D721Med (cell line): ENCODE measurements around the gene KCNIP3.

Experiments used
- DNase-seq: peaks from one replicate; pipeline ENCODE4 v3.0.0; 2011; ENCODE audit warnings: low spot score; ENCODE audit not compliant: insufficient read length
- FAIRE-seq: peaks from 2 replicates; lab custom pipeline; 2011; peaks lifted over from hg19 to GRCh38; lab: Jason Lieb, UNC
- TF ChIP-seq, protein P1 (sequence below): IDR thresholded peaks from 2 replicates; pipeline ENCODE4 v1.5.1; 2012; ENCODE audit warnings: mild to moderate bottlenecking, control low read depth; ENCODE audit not compliant: insufficient read depth; ENCODE audit errors: missing control alignments

The KCNIP3 gene

DNA sequence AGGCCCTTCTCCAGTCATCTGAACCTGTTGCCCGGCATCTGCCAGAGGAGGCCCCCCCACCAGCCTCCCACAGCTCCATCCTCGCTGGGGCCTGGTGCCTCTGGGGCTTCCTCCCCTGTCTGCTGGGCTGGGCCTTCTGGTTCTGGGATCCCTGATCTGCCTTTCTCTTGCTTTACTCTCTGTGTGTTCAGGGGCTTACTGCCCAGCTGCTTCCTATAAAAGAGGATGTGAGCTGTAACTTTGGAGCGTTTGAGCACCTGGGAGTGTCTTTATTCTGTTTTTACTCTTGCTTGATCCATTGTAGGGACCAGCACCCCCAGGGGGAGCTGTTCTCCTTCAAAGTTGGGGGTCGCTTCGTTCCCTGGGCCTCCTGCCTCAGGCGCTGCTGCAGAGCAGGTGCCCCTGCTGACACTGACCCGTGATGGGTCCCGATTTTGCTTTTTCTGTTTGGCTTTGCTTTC is 82.3 kb downstream of the KCNIP3 start:
- DNase-seq (no peak), FAIRE-seq (no peak)
- TF ChIP-seq, protein P1, sequence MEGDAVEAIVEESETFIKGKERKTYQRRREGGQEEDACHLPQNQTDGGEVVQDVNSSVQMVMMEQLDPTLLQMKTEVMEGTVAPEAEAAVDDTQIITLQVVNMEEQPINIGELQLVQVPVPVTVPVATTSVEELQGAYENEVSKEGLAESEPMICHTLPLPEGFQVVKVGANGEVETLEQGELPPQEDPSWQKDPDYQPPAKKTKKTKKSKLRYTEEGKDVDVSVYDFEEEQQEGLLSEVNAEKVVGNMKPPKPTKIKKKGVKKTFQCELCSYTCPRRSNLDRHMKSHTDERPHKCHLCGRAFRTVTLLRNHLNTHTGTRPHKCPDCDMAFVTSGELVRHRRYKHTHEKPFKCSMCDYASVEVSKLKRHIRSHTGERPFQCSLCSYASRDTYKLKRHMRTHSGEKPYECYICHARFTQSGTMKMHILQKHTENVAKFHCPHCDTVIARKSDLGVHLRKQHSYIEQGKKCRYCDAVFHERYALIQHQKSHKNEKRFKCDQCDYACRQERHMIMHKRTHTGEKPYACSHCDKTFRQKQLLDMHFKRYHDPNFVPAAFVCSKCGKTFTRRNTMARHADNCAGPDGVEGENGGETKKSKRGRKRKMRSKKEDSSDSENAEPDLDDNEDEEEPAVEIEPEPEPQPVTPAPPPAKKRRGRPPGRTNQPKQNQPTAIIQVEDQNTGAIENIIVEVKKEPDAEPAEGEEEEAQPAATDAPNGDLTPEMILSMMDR = no peak

DNA sequence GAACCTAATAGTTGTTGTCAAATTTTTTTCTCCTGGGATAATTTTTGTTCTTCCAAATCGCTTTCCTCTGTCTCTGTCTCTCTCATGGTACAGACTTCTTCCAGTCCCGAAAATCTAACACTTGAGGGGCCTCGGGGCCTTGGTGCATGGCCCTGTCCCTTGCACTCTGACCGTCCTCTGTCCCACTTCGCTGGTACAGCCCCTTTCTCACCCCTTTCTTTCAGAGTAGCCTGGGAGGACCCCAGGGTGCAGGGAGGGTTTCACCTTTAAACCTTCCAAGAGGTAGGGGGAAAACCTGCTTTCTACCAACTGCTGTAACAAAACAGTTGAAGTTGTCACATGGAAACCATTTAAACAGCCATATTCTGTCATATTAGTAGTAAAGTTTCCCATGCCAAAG is 83.1 kb downstream of the KCNIP3 start:
- no peak for FAIRE-seq
- no peak for DNase-seq
- TF ChIP-seq, protein P1 = no peak

DNA sequence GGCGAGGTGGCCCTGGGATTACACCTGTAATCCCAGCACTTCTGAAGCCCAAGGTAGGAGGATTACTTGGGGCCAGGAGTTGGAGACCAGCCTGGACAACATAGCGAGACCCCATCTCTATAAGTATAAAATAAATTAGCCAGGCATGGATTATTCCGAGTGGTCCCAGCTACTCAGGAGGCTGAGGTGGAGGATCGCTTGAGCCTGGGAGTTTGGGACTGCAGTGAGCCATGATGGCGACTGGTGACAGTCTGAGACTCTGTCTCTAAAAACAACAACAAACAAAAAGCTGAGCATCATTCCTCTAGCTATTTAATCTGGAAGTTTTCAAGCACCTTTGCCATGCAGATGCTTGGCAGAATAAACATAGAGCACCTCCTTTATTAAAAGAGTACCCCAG is 83.6 kb downstream of the KCNIP3 start:
- DNase-seq (no peak), FAIRE-seq (no peak)
- TF ChIP-seq, protein P1 = no peak

DNA sequence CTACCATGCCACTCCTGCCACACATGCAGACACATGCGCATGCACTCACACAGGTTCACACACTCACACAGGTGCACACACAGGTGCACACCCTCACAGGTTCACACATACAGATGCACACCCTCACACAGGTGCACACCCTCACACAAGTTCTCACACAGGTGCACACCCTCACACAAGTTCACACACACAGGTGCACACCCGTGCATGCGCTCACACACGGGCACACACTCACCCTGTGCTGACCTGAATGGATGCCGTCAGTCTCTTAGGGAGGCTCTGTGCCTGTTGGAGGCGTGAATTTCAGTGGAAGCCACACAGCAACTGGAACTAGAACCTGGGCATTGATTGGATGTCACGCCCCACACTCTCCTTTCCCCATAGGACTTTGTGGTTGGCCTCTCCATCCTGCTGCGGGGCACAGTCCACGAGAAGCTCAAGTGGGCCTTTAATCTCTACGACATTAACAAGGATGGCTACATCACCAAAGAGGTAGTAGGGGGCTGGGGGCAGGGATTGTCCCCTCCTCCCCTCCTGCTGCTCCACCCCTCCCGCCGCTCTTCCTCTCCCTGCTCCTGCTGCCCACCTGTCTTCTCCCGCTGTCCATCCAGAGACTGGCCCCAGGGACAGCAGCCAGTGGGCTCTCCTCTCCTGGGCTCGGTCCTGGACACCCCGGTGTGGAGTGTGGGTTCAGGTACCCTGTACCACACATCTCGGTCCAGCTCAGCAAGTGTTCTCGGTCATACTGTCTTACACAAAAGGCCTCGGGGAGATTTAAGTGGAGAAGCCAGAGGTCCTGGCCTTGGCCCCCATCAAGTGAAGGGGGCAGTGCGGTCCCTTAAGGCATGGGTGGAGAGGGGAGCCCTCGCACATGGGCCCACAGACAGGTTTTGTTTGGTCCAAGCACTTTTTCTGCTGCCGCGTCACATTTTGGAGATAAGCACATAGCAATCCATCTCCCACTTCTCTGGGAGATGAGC is 84.4 kb downstream of the KCNIP3 start:
- TF ChIP-seq, protein P1 = no peak
- DNase-seq = no peak
- no peak for FAIRE-seq

DNA sequence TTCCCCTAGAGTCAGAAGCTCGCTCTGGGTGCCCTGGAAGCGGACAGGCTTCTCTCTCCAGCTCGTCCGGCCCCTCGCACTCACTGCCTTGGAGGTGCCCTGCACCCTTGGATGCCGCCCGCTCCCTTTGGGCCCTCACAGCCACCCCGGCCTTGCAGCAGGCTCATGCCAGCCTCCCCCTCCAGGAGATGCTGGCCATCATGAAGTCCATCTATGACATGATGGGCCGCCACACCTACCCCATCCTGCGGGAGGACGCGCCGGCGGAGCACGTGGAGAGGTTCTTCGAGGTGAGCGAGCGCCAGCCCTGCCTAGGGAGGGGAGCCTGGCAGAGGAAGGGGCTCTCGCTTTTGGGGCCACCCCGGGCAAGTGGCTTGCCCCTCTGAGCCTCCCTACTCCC is 85.0 kb downstream of the KCNIP3 start:
- TF ChIP-seq, protein P1 = no peak
- no peak for FAIRE-seq
- no peak for DNase-seq

DNA sequence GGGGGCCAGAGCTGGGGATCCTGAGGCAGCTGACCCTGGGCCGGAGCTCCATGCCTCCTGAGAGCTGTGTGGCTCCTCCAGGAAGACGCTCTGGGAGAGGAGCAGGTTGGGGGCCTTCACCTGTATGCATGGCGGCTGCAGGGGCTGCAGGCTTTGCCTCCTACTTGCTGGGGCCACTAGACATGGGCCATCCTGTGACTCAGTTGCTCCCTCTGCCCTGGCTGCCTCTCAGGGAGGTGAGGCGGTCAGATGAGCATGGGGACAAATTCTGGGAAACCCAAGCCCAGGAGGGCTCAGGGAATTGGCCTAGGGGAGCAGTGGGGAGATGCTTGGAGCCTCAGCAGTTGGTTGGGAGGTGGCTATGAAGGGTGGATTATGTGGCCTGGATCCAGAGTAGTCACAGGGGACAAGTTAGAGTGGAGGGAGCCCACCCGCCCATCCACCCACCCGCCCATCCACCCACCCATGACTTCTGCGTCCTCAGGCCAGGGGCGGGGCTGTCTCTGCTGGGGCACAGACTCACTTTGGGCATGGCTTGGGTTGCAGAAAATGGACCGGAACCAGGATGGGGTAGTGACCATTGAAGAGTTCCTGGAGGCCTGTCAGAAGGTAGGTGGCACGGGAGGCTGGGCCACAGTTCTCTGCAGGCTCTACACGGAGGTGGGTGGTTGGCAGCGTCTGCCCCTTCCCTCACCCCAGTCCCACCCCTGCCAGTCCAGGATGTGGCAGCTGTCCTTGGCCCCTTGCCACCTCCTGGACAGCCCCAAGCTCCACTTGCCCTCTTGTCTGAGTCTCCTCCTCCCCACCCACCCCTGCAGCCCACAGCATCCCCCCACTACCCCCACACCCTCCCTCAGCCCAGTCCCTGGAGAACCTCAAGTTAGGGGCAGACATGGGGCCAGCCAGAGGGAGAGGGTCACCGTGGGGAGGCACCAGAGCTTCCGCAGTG is 85.8 kb downstream of the KCNIP3 start:
- FAIRE-seq (no peak), DNase-seq (no peak)
- TF ChIP-seq, protein P1 = no peak
